ENCODE results near the gene ACACB.

The ACACB gene

DNA sequence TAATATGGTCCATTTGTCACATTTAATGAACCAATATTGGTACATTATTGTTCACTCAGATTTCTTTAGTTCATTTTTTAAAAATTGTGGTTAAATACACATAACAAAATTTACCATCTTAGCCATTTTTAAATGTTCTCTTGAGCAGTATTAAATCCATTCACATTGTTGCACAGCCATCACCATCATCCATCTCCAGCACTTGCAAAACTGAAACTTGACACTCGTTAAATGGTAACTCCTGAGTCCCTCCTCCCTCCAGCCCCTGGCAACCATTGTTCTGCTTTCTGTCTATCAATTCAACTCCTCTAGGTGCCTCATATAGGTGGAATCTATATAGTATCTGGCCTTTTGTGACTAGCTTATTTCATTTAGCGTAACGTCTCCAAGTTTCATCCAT is 86.4 kb downstream of the ACACB start:
- TF ChIP-seq, protein P1, sequence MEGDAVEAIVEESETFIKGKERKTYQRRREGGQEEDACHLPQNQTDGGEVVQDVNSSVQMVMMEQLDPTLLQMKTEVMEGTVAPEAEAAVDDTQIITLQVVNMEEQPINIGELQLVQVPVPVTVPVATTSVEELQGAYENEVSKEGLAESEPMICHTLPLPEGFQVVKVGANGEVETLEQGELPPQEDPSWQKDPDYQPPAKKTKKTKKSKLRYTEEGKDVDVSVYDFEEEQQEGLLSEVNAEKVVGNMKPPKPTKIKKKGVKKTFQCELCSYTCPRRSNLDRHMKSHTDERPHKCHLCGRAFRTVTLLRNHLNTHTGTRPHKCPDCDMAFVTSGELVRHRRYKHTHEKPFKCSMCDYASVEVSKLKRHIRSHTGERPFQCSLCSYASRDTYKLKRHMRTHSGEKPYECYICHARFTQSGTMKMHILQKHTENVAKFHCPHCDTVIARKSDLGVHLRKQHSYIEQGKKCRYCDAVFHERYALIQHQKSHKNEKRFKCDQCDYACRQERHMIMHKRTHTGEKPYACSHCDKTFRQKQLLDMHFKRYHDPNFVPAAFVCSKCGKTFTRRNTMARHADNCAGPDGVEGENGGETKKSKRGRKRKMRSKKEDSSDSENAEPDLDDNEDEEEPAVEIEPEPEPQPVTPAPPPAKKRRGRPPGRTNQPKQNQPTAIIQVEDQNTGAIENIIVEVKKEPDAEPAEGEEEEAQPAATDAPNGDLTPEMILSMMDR (conservative IDR thresholded peaks at IDR 0.05; ENCODE audit: low read length) = no peak
- DNase-seq (ENCODE audit: low read depth) = no peak
- H3K4me3 ChIP-seq (ENCODE audit: low read length) = no peak overlapping the region

DNA sequence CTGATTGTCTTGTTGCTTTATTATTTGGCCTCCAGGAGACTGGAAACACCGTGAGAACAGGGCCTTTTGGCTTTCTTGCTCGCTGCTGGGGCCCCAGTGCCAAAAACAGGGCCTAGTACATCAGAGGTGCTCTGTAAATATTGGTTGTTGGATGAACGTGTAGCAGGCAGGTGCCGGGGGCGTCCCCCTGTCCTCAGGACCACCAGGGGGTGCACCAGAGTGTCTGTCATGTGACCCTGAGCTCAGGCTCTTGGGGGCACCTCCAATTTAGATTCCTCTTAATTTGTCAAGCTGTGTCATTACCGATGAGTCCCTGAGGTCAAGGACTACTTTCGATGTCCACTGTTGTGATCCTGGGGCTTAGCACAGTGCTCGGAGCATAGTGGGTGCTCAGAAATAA is 87.1 kb downstream of the ACACB start:
- TF ChIP-seq, protein P1 (conservative IDR thresholded peaks at IDR 0.05; ENCODE audit: low read length) = no peak
- no peak for DNase-seq (ENCODE audit: low read depth)
- H3K4me3 ChIP-seq (ENCODE audit: low read length) = no peak overlapping the region

DNA sequence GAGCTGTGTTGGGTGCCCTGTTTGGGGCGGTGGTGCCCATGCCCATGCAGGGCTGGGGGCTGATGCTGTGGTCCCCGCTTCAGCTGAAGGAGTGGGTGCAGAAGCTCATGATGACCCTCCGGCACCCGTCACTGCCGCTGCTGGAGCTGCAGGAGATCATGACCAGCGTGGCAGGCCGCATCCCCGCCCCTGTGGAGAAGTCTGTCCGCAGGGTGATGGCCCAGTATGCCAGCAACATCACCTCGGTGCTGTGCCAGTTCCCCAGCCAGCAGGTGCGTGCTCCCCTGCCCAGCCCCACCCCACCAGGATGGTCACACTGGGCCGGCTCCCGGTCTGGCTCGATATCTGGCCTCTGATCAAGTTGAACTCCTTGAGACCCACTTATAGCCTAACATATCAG is 92.7 kb downstream of the ACACB start:
- DNase-seq (ENCODE audit: low read depth) = no peak
- TF ChIP-seq, protein P1 (conservative IDR thresholded peaks at IDR 0.05; ENCODE audit: low read length) = no peak
- H3K4me3 ChIP-seq (ENCODE audit: low read length) = no peak overlapping the region

DNA sequence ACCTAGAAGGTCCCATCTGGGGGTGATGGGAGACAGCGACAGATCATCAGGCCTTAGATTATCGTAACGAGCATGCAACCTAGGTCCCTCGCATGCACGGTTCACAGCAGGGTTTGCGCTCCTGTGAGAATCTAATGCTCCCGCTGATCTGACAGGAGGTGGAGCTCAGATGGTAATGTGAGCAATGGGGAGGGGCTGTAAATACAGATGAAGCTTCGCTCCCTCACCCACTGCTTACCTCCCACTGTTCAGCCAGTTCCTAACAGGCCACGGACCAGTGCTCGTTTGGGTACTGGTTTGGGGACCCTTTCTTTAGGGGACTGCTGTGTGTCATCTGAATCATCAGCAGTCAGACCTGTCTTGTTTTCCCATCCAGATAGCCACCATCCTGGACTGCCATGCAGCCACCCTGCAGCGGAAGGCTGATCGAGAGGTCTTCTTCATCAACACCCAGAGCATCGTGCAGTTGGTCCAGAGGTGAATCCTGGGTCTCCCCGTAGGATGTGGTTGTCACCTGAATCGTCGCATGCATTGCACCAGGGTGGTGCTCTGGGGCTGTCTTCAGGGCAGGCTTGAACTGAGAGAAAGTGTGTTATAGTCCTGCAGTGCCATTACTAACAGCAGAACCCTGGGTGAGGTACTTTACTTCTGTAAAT is 96.2 kb downstream of the ACACB start:
- DNase-seq (ENCODE audit: low read depth) = no peak
- H3K4me3 ChIP-seq (ENCODE audit: low read length) = no peak overlapping the region
- TF ChIP-seq, protein P1 (conservative IDR thresholded peaks at IDR 0.05; ENCODE audit: low read length) = no peak

DNA sequence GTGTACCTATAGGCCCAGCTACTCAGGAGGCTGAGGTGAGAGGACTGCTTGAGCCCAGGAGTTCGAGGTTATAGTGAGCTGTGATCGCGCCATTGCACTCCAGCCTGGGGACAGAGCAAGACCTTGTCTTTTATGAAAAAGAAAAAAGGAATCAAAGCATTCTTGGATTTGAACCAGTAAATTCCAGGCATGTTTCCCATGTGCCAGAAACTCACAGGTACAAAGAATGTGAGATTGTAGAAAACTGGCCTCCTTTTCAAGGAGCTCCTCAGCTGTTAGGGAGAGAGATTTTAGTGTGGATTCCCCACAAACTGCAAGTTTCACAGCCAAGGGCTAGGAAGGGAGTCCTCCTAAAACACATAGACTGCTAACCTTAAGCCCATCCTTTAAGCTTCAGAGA is 97.7 kb downstream of the ACACB start:
- no peak overlapping the region for H3K4me3 ChIP-seq (ENCODE audit: low read length)
- TF ChIP-seq, protein P1 (conservative IDR thresholded peaks at IDR 0.05; ENCODE audit: low read length) = no peak
- no peak for DNase-seq (ENCODE audit: low read depth)

DNA sequence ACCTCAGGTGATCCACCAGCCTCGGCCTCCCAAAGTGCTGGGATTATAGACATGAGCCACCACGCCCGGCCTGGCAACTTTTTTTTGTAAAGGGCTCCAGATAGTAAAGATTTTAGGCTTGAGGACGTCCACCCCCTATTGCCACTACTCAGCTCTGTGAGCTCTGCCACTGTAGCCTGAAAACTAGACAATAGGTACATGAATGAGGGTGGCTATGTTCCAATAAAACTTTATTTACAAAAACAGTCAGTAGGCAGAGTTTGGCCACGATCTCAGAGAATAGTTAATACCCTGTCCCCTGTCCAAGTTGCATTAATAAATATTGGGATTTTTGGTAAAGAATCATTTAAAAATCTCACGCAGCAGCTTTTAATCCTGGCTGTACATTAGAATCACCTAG is 102.6 kb downstream of the ACACB start:
- DNase-seq (ENCODE audit: low read depth) = no peak
- TF ChIP-seq, protein P1 (conservative IDR thresholded peaks at IDR 0.05; ENCODE audit: low read length) = no peak
- no peak overlapping the region for H3K4me3 ChIP-seq (ENCODE audit: low read length)

DNA sequence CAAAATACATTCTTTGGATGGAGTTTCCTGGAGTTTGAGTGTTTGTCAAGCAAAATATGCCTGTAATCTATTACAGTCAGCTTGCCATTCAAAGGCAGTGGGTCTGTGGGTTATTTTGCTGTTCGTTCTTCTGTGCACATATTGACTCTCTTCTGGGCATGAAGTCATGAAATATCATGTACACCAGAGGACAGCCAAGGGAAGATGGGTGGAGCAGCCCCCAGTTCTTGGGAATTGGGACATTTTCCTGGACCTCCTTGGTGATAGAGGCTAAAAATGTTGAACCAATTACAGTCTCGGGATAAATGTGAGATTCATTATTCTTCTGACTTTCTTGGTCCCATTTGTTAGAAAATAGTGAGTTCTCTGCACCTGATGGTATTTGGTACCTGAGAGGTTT is 103.6 kb downstream of the ACACB start:
- no peak overlapping the region for H3K4me3 ChIP-seq (ENCODE audit: low read length)
- TF ChIP-seq, protein P1 (conservative IDR thresholded peaks at IDR 0.05; ENCODE audit: low read length) = no peak

More for the DNA sequence above, 103.6 kb downstream of the ACACB start:
- DNase-seq (ENCODE audit: low read depth) = no peak
